ENCODE data around the gene GPR68.

- no peak for TF ChIP-seq CTCF (IDR thresholded peaks at IDR 0.05; ENCODE audit: poor library complexity)
- no peak for TF ChIP-seq EZH2 (IDR thresholded peaks at IDR 0.05; ENCODE audit: borderline replicate concordance)
- no peak for TF ChIP-seq EZH2phosphoT487 (IDR thresholded peaks at IDR 0.05; ENCODE audit: low read depth, severe bottlenecking, unreplicated experiment)
Observed at GRCh38 chr14:91202234-91202974, 42.1 kb downstream of the GPR68 start.
